ENCODE results near the gene SLC44A1. TPM values are rescaled to one million over a fixed set of nuclear protein-coding genes. Genes with fewer than 3 reads are reported as not detected.

SLC44A1 gene
- polyA plus RNA-seq, 2 of the 4 experiments (the other 2 are of a cell fraction): 19.6 to 27.2 TPM

GRCh38 chr9:105302728-105303127, 58.3 kb downstream of the SLC44A1 start:
- CTCF ChIA-PET: interaction anchor here (0.6 to 2.2 kb wide), 3 partner anchors 28 to 102 kb away, joined by 3 to 5 read pairs (median 4); partner anchors contain the start of gene SLC44A1
- no peak for DNase-seq (ENCODE audit: low read depth in 1 of 2, low spot score in 1 of 2)
- FAIRE-seq: no peak
- POLR2A ChIA-PET: no interaction called here
- peaks cover 51% of the 10 kb centered on the region for H3K4me1 ChIP-seq
- 97% methylated on average over 2 of the region's 2 CpGs for WGBS (ENCODE audit: missing lambda C conversion rate)
- TF ChIP-seq CTCF (IDR thresholded peaks at IDR 0.05): no peak
- no peaks in the 10 kb centered on the region for H3K9me3 ChIP-seq
- no peak overlapping the region for H3K4me3 ChIP-seq
- no peak overlapping the region for H3K27ac ChIP-seq
- H3K4me2 ChIP-seq: no peak overlapping the region
- no peak for ATAC-seq

GRCh38 chr9:105305856-105306255, 61.4 kb downstream of the SLC44A1 start:
- Histone ChIP-seq H3K4me1 (peaks cover 24% of the 10 kb centered on the region), H3K27ac (no peak overlapping the region), H3K4me2 (no peak overlapping the region), H3K9me3 (no peaks in the 10 kb centered on the region), H3K4me3 (no peak overlapping the region)
- ATAC-seq (no peak), FAIRE-seq (no peak), DNase-seq (ENCODE audit: low read depth in 1 of 2, low spot score in 1 of 2) (no peak)
- POLR2A ChIA-PET: interaction anchor here (1.7 kb wide), 1 partner anchor 61 kb away, joined by 5 read pairs; the partner anchor contains the start of gene SLC44A1
- 80% methylated on average over 1 of the region's 1 CpG for WGBS (ENCODE audit: missing lambda C conversion rate)
- CTCF ChIA-PET: interaction anchor here (0.7 to 0.9 kb wide), 2 partner anchors 27 to 90 kb away, joined by 4 read pairs; no protein-coding TSS in a partner anchor
- no peak for TF ChIP-seq E2F6 (IDR thresholded peaks at IDR 0.05; ENCODE audit: borderline replicate concordance, low read depth)
- no peak for TF ChIP-seq HOXB5 (CRISPR knock-in tag; IDR thresholded peaks at IDR 0.05)
- no peak for TF ChIP-seq NFE2L2 (conservative IDR thresholded peaks at IDR 0.05; ENCODE audit: low read length)
- no peak for TF ChIP-seq HDAC2 (IDR thresholded peaks at IDR 0.05)
- TF ChIP-seq RNF2 (IDR thresholded peaks at IDR 0.05; ENCODE audit: borderline replicate concordance, low read depth): no peak
- TF ChIP-seq HEYL (CRISPR knock-in tag; IDR thresholded peaks at IDR 0.05): no peak
- no peak for TF ChIP-seq ZC3H11A (IDR thresholded peaks at IDR 0.05)
- TF ChIP-seq KDM1A (IDR thresholded peaks at IDR 0.05; ENCODE audit: low read depth): no peak

GRCh38 chr9:105306351-105307140, 62.1 kb downstream of the SLC44A1 start:
- H3K4me2 ChIP-seq: no peak overlapping the region
- ChIA-PET POLR2A (interaction anchor here (1.7 kb wide), 1 partner anchor 62 kb away, joined by 5 read pairs; the partner anchor contains the start of gene SLC44A1), CTCF (interaction anchor here (0.6 to 0.9 kb wide), 2 partner anchors 12 to 89 kb away, joined by 3 to 4 read pairs; no protein-coding TSS in a partner anchor)
- H3K9me3 ChIP-seq: no peaks in the 10 kb centered on the region
- WGBS (ENCODE audit: missing lambda C conversion rate): 84% methylated on average over 5 of the region's 5 CpGs
- FAIRE-seq: no peak
- DNase-seq (ENCODE audit: low read depth in 1 of 2, low spot score in 1 of 2): no peak
- H3K4me1 ChIP-seq: peaks cover 24% of the 10 kb centered on the region
- ATAC-seq: no peak
- no peak overlapping the region for H3K27ac ChIP-seq
- H3K4me3 ChIP-seq: no peak overlapping the region
- TF ChIP-seq TFCP2L1 (CRISPR knock-in tag; IDR thresholded peaks at IDR 0.05) (no peak), HOXB13 (CRISPR knock-in tag; IDR thresholded peaks at IDR 0.05; ENCODE audit: low read depth) (no peak), MYC (IDR thresholded peaks at IDR 0.05; ENCODE audit: borderline replicate concordance, low read length) (no peak), SMC3 (IDR thresholded peaks at IDR 0.05) (no peak), PBX3 (IDR thresholded peaks at IDR 0.05) (no peak), ESRRA (IDR thresholded peaks at IDR 0.05; ENCODE audit: borderline replicate concordance, low read length) (no peak), RFX5 (IDR thresholded peaks at IDR 0.05) (no peak), ZC3H11A (IDR thresholded peaks at IDR 0.05) (no peak)
